Mucosa of descending colon (tissue), 3 donors: ENCODE results near the gene RCSD1. TPM values are rescaled to one million over a fixed set of nuclear protein-coding genes. Genes with fewer than 3 reads are reported as not detected.
A peak's percentile ranks its signal among the peaks of the same experiment; 100 is the strongest.

Source experiments
- ATAC-seq: fragments of 200-7000 bp; cut with Tn5 transposase; one replicate; pipeline ENCODE4 v1.9.1; 2020; ENCODE audit warnings: mild to moderate bottlenecking, moderate library complexity
- DNase-seq, 3 donors: peaks; one replicate each; pipeline ENCODE4 v3.0.0-alpha.2; 2020
- H3K36me3 ChIP-seq: fragments of 200-600 bp; one replicate; pipeline ENCODE4 v1.8.0; 2021; ENCODE audit warnings: low read depth, mild to moderate bottlenecking
- H3K4me1 ChIP-seq: fragments of 200-600 bp; one replicate; pipeline ENCODE4 v1.8.0; 2021; ENCODE audit warnings: low read depth, mild to moderate bottlenecking
- H3K4me3 ChIP-seq: fragments of 200-600 bp; one replicate; pipeline ENCODE4 v1.8.0; 2021; ENCODE audit warnings: mild to moderate bottlenecking
- H3K9me3 ChIP-seq: fragments of 200-600 bp; one replicate; pipeline ENCODE4 v1.8.0; 2021; ENCODE audit warnings: mild to moderate bottlenecking
- intact Hi-C, 2 donors: fragments of 100-400 bp; cut with DNase I in 1 of 2; cut with micrococcal nuclease in 1 of 2; formaldehyde crosslinking; loops; one replicate each; pipeline versions ENCODE4 v1.11.0 to v1.11.1; 2022; cut with DNase I, micrococcal nuclease
- total RNA-seq, 3 donors: library from RNA; stranded (reverse); fragmentation: NEBNext Ultra II Directional in 2 of 3; extraction: Animal tissue kit (Norgen Biotek cat#: 25700) in 2 of 3; gene quantifications; one replicate each; pipeline versions ENCODE4 v1.2.1 to v1.2.4, GENCODE V29; 2021 to 2023
- TF ChIP-seq, protein P1 (sequence below): fragments of 200-600 bp; IDR thresholded peaks from one replicate; pipeline ENCODE4 v1.8.0; 2022; ENCODE audit warnings: antibody characterized with exemption, mild to moderate bottlenecking
- donor health status: DM: no; HTN: no; CAD: no; lungs with moderate emphysema.
- donor health status: DM: no; HTN: no; CAD: no.
- donor health status: DM: no; HTN: yes; CAD: no.

The RCSD1 gene
- total RNA-seq, 3 donors from 2014 or later: 3.9 to 10.8 (median 8.4) TPM

DNA sequence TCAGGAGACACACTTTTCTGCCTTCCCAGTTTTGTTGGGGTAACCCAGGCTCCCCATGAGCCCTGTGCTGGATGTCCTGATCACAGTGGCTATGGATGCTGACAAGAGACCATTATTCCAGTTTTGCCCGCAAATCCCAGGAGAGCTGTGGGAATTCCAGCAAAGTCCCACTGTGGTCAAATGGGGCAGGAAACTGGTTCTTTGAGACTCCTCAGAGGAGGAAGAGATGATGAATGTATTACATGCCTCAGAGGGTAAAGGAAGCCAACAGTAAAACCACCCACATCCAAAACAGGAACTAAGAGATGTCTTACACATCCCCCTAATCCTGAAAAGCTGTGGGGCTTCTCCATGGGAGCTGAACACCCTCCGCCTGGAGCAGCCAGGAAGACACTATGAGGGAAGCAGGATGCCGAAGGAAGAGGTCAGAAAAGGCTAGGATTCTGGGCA, 78.9 kb downstream of the RCSD1 start:
- Histone ChIP-seq H3K4me1 (peaks cover 10% of the 10 kb centered on the region), H3K36me3 (no peaks in the 10 kb centered on the region), H3K9me3 (no peaks in the 10 kb centered on the region), H3K4me3 (no peak overlapping the region)
- TF ChIP-seq, protein P1, sequence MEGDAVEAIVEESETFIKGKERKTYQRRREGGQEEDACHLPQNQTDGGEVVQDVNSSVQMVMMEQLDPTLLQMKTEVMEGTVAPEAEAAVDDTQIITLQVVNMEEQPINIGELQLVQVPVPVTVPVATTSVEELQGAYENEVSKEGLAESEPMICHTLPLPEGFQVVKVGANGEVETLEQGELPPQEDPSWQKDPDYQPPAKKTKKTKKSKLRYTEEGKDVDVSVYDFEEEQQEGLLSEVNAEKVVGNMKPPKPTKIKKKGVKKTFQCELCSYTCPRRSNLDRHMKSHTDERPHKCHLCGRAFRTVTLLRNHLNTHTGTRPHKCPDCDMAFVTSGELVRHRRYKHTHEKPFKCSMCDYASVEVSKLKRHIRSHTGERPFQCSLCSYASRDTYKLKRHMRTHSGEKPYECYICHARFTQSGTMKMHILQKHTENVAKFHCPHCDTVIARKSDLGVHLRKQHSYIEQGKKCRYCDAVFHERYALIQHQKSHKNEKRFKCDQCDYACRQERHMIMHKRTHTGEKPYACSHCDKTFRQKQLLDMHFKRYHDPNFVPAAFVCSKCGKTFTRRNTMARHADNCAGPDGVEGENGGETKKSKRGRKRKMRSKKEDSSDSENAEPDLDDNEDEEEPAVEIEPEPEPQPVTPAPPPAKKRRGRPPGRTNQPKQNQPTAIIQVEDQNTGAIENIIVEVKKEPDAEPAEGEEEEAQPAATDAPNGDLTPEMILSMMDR: no peak
- ATAC-seq (no peak), DNase-seq (no peak)
- intact Hi-C loops: no loop called here

DNA sequence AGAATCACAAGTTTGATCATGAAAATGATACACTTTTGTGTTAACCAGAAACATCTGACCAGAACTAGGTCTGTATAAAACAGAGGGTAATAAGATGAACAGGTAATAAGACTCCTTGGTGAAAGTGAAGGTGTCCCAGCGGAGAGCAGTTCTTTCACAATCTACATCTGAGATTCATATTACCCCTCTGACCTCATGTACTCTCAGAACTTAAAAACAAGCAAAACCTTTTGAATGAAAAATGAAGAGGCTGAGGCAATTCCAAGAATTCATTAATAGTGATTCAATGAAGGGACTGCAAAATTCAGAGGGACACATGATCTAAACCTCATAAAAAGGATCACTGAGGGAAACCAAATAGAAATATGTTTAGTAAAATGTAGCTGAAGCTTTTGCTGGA, 80.8 kb downstream of the RCSD1 start:
- no peaks in the 10 kb centered on the region for H3K9me3 ChIP-seq
- TF ChIP-seq, protein P1: no peak
- peaks cover 10% of the 10 kb centered on the region for H3K4me1 ChIP-seq
- intact Hi-C loops: no loop called here
- ATAC-seq: no peak
- no peak for DNase-seq
- H3K36me3 ChIP-seq: no peaks in the 10 kb centered on the region
- no peak overlapping the region for H3K4me3 ChIP-seq

DNA sequence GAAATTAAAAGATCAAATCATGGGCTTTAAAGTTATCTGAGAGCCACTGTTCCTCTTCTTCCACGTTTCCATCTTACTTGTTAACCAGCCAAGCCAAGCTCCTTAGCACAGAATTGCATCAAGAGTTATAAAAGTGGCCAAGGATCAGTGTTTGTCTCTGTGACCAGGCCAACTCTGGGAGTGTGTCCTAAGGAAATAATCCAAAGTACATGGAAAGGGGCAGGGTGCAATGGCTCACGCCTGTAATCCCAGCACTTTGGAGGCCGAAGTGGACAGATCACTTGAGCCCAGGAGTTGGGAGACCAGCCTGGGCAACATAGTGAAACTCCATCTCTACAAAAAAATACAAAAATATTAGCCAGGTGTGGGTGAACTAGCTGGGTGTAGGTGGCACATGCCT, 81.8 kb downstream of the RCSD1 start:
- Histone ChIP-seq H3K36me3 (no peaks in the 10 kb centered on the region), H3K4me1 (peaks cover 10% of the 10 kb centered on the region), H3K4me3 (no peak overlapping the region), H3K9me3 (no peaks in the 10 kb centered on the region)
- TF ChIP-seq, protein P1: no peak
- ATAC-seq (peak; percentile 36), DNase-seq (peak in 2 of 3 donors; percentile 50 to 57)
- intact Hi-C loops: no loop called here

DNA sequence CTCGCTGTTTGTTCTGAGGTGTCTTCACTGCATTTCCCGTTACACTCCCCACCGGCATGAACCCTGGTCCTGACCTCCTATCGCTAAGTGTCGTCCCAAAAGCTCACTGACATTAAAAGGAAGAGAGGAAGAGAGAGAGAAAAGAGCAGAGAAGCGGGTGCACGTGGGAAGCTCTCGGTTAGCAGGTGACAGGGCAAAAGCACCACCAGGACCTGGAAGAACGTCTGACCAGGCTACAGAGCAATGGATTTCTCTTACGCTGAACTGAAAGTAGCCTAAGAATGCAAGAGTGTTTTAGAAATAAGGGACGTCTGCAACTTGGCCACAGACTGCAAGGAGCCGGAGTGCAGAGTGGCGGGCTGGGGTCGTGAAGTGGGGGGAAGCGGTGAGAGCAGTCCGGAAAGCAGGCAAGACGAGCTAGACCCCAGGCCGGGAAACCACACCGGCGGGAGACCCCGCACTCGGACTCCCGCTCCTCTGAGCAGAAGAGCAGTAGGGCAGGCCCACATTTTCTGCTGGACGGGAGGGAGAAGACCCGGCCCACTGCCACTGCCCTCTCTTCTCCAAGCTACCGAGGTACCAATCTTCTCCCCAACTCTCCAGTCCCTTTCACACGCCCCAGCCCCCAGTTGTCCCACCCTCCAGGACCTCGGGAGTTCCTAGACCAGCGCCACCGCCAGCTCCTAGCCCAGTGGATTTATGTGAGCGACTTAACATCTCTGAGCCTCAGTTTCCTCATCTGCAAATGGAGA, 83.5 kb downstream of the RCSD1 start:
- TF ChIP-seq, protein P1: no peak
- intact Hi-C loops: no loop called here
- H3K4me3 ChIP-seq: no peak overlapping the region
- no peaks in the 10 kb centered on the region for H3K36me3 ChIP-seq
- no peaks in the 10 kb centered on the region for H3K9me3 ChIP-seq
- no peak for ATAC-seq
- H3K4me1 ChIP-seq: peaks cover 10% of the 10 kb centered on the region
- peak; percentile 40 to 74 (median 62) for DNase-seq

DNA sequence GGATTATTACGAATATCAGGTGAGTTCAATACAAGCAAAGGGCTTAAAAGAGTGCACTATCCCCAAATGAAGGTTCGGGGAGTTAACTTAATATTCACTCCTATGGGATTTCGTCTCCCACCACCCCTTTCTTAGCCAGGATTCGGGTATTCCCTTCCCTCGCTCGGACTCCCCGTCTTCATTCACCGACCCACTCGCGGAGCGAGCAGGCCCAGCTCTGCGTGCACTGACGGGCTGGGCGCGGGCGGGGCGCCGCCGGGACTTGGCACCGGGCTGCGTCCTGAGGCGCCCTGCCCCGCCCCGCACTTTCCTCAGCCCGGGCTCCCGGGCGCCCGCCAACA, 84.0 kb downstream of the RCSD1 start:
- intact Hi-C loops: no loop called here
- TF ChIP-seq, protein P1: no peak
- ATAC-seq (peak; percentile 87), DNase-seq (peak in 2 of 3 donors; percentile 88 to 92)
- Histone ChIP-seq H3K9me3 (no peaks in the 10 kb centered on the region), H3K4me1 (peaks cover 10% of the 10 kb centered on the region), H3K4me3 (peak overlapping the region; percentile 57), H3K36me3 (no peaks in the 10 kb centered on the region)
